ENCODE measurements around the gene SLIT3.

GRCh38 chr5:168649306-168649705, 651.6 kb downstream of the SLIT3 start:
- TF ChIP-seq EZH2 (IDR thresholded peaks at IDR 0.05), result no peak
- no peak for TF ChIP-seq POLR2AphosphoS5 (IDR thresholded peaks at IDR 0.05; ENCODE audit: borderline replicate concordance, low read depth, low read length)

All from SK-N-MC (cell line).